ENCODE measurements around the gene CDC42EP3. TPM values are rescaled to one million over a fixed set of nuclear protein-coding genes. Genes with fewer than 3 reads are reported as not detected.

CDC42EP3 gene
- total RNA-seq, 1 experiment from 2014 or later = 31.5 TPM

GRCh38 chr2:37684809-37685208 lies 13.4 kb upstream of the CDC42EP3 start:
- ATAC-seq (no peak), DNase-seq (ENCODE audit: low spot score) (no peak)
- TF ChIP-seq TP53 (CRISPR knock-in tag; IDR thresholded peaks at IDR 0.05) (no peak), ZNF671 (CRISPR knock-in tag; IDR thresholded peaks at IDR 0.05) (no peak), CREB1 (CRISPR knock-in tag; IDR thresholded peaks at IDR 0.05) (no peak), KAT7 (CRISPR knock-in tag; IDR thresholded peaks at IDR 0.05; ENCODE audit: borderline replicate concordance) (no peak), TCF7 (CRISPR knock-in tag; IDR thresholded peaks at IDR 0.05; ENCODE audit: low read depth) (no peak), EMX1 (CRISPR knock-in tag; IDR thresholded peaks at IDR 0.05) (no peak), ZNF512 (CRISPR knock-in tag; IDR thresholded peaks at IDR 0.05; ENCODE audit: borderline replicate concordance) (no peak), ZNF532 (CRISPR knock-in tag; IDR thresholded peaks at IDR 0.05; ENCODE audit: borderline replicate concordance) (no peak), ZNF416 (CRISPR knock-in tag; IDR thresholded peaks at IDR 0.05) (no peak), CDX4 (CRISPR knock-in tag; IDR thresholded peaks at IDR 0.05; ENCODE audit: borderline replicate concordance) (no peak), ZNF232 (CRISPR knock-in tag; IDR thresholded peaks at IDR 0.05) (no peak), ERG (CRISPR knock-in tag; IDR thresholded peaks at IDR 0.05) (no peak), ETV6 (CRISPR knock-in tag; IDR thresholded peaks at IDR 0.05) (no peak)
- Mint-ChIP-seq H3K27me3 (ENCODE audit: low read depth) (no peaks in the 10 kb centered on the region), H3K4me3 (no peak overlapping the region), H3K36me3 (no peaks in the 10 kb centered on the region), H3K4me1 (peaks cover 15% of the 10 kb centered on the region), H3K27ac (no peak overlapping the region), H3K9me3 (no peaks in the 10 kb centered on the region)
- POLR2A ChIA-PET = no interaction called here
- CTCF ChIA-PET = no interaction called here

GRCh38 chr2:37683921-37684780 lies 12.7 kb upstream of the CDC42EP3 start:
- H3K4me1 Mint-ChIP-seq = peaks cover 9% of the 10 kb centered on the region
- no peak overlapping the region for H3K4me3 Mint-ChIP-seq
- ATAC-seq = no peak
- POLR2A ChIA-PET = no interaction called here
- no peak for DNase-seq (ENCODE audit: low spot score)
- no peaks in the 10 kb centered on the region for H3K9me3 Mint-ChIP-seq
- H3K27ac Mint-ChIP-seq = no peak overlapping the region
- H3K27me3 Mint-ChIP-seq (ENCODE audit: low read depth) = no peaks in the 10 kb centered on the region
- no peaks in the 10 kb centered on the region for H3K36me3 Mint-ChIP-seq
- CTCF ChIA-PET = interaction anchor here (1.1 kb wide), 1 partner anchor 193 kb away, joined by 4 read pairs; no protein-coding TSS in a partner anchor
- TF ChIP-seq SMAD3 (CRISPR knock-in tag; IDR thresholded peaks at IDR 0.05; ENCODE audit: borderline replicate concordance) = no peak
- TF ChIP-seq CREB1 (CRISPR knock-in tag; IDR thresholded peaks at IDR 0.05) = no peak
- TF ChIP-seq ATF1 (CRISPR knock-in tag; IDR thresholded peaks at IDR 0.05) = no peak
- TF ChIP-seq STAT6 (CRISPR knock-in tag; conservative IDR thresholded peaks at IDR 0.05; ENCODE audit: low read depth) = no peak
- no peak for TF ChIP-seq USF2 (CRISPR knock-in tag; IDR thresholded peaks at IDR 0.05)
- TF ChIP-seq MYBL2 (CRISPR knock-in tag; IDR thresholded peaks at IDR 0.05) = no peak
- TF ChIP-seq SOX15 (CRISPR knock-in tag; IDR thresholded peaks at IDR 0.05) = no peak
- no peak for TF ChIP-seq RELA (CRISPR knock-in tag; IDR thresholded peaks at IDR 0.05; ENCODE audit: borderline replicate concordance)
- TF ChIP-seq TEAD1 (CRISPR knock-in tag; IDR thresholded peaks at IDR 0.05) = no peak
- TF ChIP-seq ATF2 (CRISPR knock-in tag; IDR thresholded peaks at IDR 0.05; ENCODE audit: borderline replicate concordance, low read depth) = no peak
